GM10266 (cell line): Measurements from ENCODE around the gene WASL.
A peak's percentile ranks its signal among the peaks of the same experiment; 100 is the strongest.
"Not testable (repeated sequence)": the region's sequence is repeated elsewhere in the genome, so short reads cannot be mapped to it uniquely, and the experiment has no call there.

Source experiments
- DNase-seq: peaks from one replicate; pipeline ENCODE4 v3.0.0; 2012; ENCODE audit errors: extremely low spot score
- TF ChIP-seq, protein P1 (sequence below): IDR thresholded peaks from 2 replicates; pipeline ENCODE4 v1.5.1; 2012; ENCODE audit warnings: mild to moderate bottlenecking, low read depth; ENCODE audit not compliant: control insufficient read depth, insufficient read depth; ENCODE audit errors: missing control alignments

Gene WASL

GRCh38 chr7:123639631-123640030 lies 109.2 kb downstream of the WASL start:
- no peak for DNase-seq
- TF ChIP-seq, protein P1, sequence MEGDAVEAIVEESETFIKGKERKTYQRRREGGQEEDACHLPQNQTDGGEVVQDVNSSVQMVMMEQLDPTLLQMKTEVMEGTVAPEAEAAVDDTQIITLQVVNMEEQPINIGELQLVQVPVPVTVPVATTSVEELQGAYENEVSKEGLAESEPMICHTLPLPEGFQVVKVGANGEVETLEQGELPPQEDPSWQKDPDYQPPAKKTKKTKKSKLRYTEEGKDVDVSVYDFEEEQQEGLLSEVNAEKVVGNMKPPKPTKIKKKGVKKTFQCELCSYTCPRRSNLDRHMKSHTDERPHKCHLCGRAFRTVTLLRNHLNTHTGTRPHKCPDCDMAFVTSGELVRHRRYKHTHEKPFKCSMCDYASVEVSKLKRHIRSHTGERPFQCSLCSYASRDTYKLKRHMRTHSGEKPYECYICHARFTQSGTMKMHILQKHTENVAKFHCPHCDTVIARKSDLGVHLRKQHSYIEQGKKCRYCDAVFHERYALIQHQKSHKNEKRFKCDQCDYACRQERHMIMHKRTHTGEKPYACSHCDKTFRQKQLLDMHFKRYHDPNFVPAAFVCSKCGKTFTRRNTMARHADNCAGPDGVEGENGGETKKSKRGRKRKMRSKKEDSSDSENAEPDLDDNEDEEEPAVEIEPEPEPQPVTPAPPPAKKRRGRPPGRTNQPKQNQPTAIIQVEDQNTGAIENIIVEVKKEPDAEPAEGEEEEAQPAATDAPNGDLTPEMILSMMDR: no peak

DNA sequence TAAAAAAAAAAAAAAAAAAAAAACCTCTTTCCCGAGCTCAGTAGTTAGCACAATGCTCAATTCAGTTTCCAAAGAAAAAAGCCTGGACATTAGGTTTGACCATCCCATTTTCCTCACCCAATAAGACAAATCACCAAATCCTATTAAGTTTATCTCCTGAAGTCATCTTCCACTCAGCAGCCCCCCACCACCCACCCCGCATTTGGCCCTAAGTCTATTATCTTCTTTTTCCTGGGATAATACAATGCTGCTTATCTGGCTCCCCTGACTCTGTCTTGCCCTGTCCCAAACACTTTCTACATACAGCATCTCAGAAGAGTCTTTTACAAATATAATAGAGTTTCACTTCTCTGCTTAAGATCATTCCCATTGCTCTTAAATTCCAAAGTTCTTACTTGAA lies 110.9 kb downstream of the WASL start:
- DNase-seq: no peak
- TF ChIP-seq, protein P1: no peak

DNA sequence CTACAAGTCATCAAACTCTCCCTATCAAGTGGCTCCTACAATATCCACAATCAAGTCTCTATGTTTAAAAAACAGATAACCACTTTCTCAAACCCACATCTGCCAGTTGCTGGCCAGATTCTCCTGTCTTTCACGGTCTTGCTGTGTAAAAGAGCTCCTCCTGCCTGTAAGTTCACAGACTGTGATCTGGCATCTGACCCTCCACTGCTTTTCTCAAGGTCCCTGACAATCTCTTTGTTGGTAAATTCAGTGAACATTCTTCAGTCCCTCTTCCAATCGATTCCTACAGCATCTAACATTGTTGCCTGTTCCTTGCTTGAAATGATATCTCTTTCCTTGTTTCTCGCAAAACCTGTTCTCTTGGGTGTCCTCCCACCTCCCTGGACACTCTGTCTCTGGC lies 111.6 kb downstream of the WASL start:
- TF ChIP-seq, protein P1: no peak
- DNase-seq: no peak

DNA sequence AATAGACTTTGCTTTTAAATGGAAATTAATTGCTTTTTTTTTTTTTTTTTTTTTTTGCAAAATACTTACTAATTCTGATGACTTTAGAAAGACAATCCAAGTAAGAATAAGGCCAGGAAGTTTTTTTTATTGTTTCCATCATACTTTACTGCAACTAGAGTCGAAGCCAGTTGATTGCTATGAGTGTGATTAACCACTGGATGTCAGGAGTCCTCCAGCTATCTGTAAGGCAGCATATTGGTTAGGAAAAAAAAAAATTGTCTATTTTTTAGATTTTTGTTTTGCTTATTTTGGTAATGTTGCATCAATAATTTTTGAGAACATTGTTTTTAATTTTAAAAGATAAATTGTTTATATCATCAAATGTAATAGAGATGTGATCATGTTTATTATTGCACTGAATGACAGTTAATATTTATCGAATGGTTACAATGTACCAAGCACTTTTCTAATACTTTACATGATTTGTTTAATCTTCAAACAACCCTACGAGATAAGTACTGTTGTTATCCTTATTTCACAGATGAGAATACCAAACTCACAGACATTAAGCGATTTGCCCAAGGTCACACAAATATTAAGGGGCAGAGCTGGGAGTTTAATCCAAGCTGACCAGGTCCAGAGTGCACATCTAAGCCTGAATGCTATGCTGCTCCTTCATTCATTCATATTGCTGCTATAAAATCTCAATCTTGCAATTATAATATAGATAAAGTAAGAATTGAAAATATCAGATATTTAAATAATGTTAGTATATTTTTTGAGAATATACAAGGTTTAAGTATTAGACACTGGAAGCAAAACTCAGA lies 113.0 kb downstream of the WASL start:
- DNase-seq: no peak
- TF ChIP-seq, protein P1: peak; percentile 35

- DNase-seq: not testable (repeated sequence)
These were observed 114.7 kb downstream of the WASL start for GRCh38 chr7:123634011-123634573.

DNA sequence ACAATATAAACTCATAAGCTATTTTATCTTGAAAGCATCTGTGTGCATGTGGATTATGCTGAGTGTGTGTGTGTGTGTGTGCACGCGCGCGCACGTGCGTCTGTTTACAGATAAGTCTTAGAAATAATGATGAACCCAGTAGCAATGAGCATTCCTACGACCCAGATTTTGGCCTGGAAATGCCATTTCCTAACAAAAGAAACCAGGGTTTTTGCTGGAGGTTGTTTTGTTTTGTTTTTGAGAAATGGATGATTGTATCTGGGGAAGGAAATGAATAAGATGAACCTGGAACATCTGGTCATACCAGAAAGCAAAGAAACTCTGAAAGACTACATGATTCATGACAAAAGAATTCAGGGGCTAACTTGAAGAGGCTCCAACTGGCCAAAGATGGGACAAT lies 115.2 kb downstream of the WASL start:
- DNase-seq: no peak
- TF ChIP-seq, protein P1: no peak

DNA sequence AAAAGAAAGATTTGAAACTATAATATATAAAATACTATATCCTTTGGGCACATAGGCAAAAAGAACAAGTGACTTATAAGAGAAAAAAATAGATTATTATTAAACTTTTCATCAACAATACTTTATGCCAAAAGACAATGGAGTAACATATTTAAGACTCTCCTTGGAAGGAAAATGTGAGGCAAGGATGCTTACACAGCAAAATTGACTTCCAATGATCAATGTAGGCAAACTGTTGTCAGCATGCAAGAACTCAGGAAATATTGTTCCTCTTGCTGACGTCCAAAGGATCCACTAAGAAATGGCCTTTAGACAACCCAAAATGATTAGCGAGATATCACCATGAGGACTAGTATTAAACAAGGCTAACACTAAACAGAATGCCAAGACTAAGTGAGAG lies 116.0 kb downstream of the WASL start:
- TF ChIP-seq, protein P1: no peak
- DNase-seq: no peak
